Cardiac fibroblast (primary cell): Measurements from ENCODE around the gene PTPRD.
A peak's percentile ranks its signal among the peaks of the same experiment; 100 is the strongest.

Source experiments
- DNase-seq, 2 donors: peaks; one replicate each; pipeline versions ENCODE4 v3.0.0 to v3.0.0-alpha.2; 2010; ENCODE audit warnings: low read depth in 2 of 2
- H3K4me3 ChIP-seq, 2 donors: replicated peaks in 1 of 2; 1 replicate in 1 of 2; 2 replicates in 1 of 2; pipeline ENCODE4 v1.5.1; 2011; ENCODE audit warnings: low read depth in 2 of 2, low read length in 2 of 2, mild to moderate bottlenecking in 2 of 2, moderate library complexity in 1 of 2
- CTCF ChIP-seq: IDR thresholded peaks from one replicate; pipeline ENCODE4 v1.5.1; 2011; ENCODE audit warnings: low read depth, mild to moderate bottlenecking, low read length, inconsistent platforms

The PTPRD gene

GRCh38 chr9:10612641-10613398, at the start of gene PTPRD:
Gene PTPRD, minus strand, starts transcription at chr9:10613002.
- peak; percentile 15 to 27 for DNase-seq
- H3K4me3 ChIP-seq, result peak within 1 kb of the TSS; percentile 40 to 49
- TF ChIP-seq CTCF, result no peak

- no peak for DNase-seq
- H3K4me3 ChIP-seq, result no peak overlapping the region
- TF ChIP-seq CTCF, result no peak
Measured at GRCh38 chr9:10661994-10662393, 49.2 kb upstream of the PTPRD start.

GRCh38 chr9:10661376-10661775, 48.6 kb upstream of the PTPRD start:
- TF ChIP-seq CTCF, result no peak
- H3K4me3 ChIP-seq, result no peak overlapping the region
- no peak for DNase-seq

- no peak for DNase-seq
- H3K4me3 ChIP-seq, result no peak overlapping the region
- no peak for TF ChIP-seq CTCF
Measured at GRCh38 chr9:10651012-10651411, 38.2 kb upstream of the PTPRD start.

- no peak for DNase-seq
- H3K4me3 ChIP-seq, result no peak overlapping the region
- TF ChIP-seq CTCF, result no peak
Measured at GRCh38 chr9:10649076-10649475, 36.3 kb upstream of the PTPRD start.

GRCh38 chr9:10633785-10634184, 21.0 kb upstream of the PTPRD start:
- no peak for TF ChIP-seq CTCF
- H3K4me3 ChIP-seq, result no peak overlapping the region
- DNase-seq, result no peak
